H1 (cell line): ENCODE results near the gene FBLN5. TPM values are rescaled to one million over a fixed set of nuclear protein-coding genes. Genes with fewer than 3 reads are reported as not detected.
"Not testable (repeated sequence)": the region's sequence is repeated elsewhere in the genome, so short reads cannot be mapped to it uniquely, and the experiment has no call there.

ENCODE experiments used
- CTCF ChIA-PET: fragments of 300-600 bp; sonication (Branson Sonifier 250); formaldehyde crosslinking; loops from one replicate; lab custom pipeline; 2021; ENCODE audit not compliant: partially characterized antibody; lab: Charles Lee
- POLR2A ChIA-PET: fragments of 300-600 bp; sonication (Branson Sonifier 250); formaldehyde crosslinking; loops from one replicate; lab custom pipeline; 2021; ENCODE audit warnings: inconsistent platforms; ENCODE audit not compliant: partially characterized antibody; lab: Charles Lee
- DNase-seq, 2 experiments: peaks; one replicate each; pipeline versions ENCODE4 v3.0.0 to v3.0.0-alpha.2; 2010 to 2022; ENCODE audit warnings: low spot score in 2 of 2, low read depth in 1 of 2, mixed read lengths in 1 of 2
- FAIRE-seq: peaks from 2 replicates; lab custom pipeline; 2011; peaks lifted over from hg19 to GRCh38; lab: Jason Lieb, UNC
- H2AFZ ChIP-seq: 2 replicates; pipeline ENCODE4 v1.8.1; 2012; ENCODE audit warnings: low read length, inconsistent platforms
- H2AK5ac ChIP-seq: 2 replicates; pipeline ENCODE4 v1.6.1; 2013; ENCODE audit warnings: low read depth, low read length
- H2BK120ac ChIP-seq: replicated peaks from 2 replicates; pipeline ENCODE3; 2013; ENCODE audit warnings: low read depth, low read length, inconsistent platforms
- H2BK12ac ChIP-seq: 2 replicates; pipeline ENCODE4 v1.6.1; 2013; ENCODE audit warnings: low read depth, low read length
- H2BK15ac ChIP-seq: 2 replicates; pipeline ENCODE4 v1.6.1; 2013; ENCODE audit warnings: low read length
- H2BK20ac ChIP-seq: 2 replicates; pipeline ENCODE4 v1.6.1; 2013; ENCODE audit warnings: low read length
- H2BK5ac ChIP-seq: 2 replicates; pipeline ENCODE4 v1.6.1; 2013; ENCODE audit warnings: low read depth, low read length
- H3K14ac ChIP-seq: 2 replicates; pipeline ENCODE4 v1.6.1; 2013; ENCODE audit warnings: inconsistent platforms; ENCODE audit not compliant: insufficient read length
- H3K18ac ChIP-seq: 2 replicates; pipeline ENCODE4 v1.6.1; 2013; ENCODE audit warnings: low read length; ENCODE audit errors: extremely low read depth
- H3K23ac ChIP-seq: 2 replicates; pipeline ENCODE4 v1.6.1; 2013; ENCODE audit warnings: inconsistent platforms; ENCODE audit not compliant: insufficient read length
- H3K23me2 ChIP-seq: 2 replicates; pipeline ENCODE4 v1.6.1; 2013; ENCODE audit warnings: low read depth, low read length
- H3K27ac ChIP-seq: 2 replicates; pipeline ENCODE4 v1.6.1; 2011; ENCODE audit warnings: low read depth, low read length, inconsistent platforms
- H3K27me3 ChIP-seq, 4 experiments: replicated peaks in 1 of 4; 1 replicate in 1 of 4; 2 replicates in 3 of 4; pipeline versions ENCODE4 v1.6.1 to v1.8.1; 2011 to 2013; ENCODE audit warnings: low read length in 3 of 4, mild to moderate bottlenecking in 3 of 4, inconsistent platforms in 2 of 4, mixed read lengths in 2 of 4, moderate library complexity in 1 of 4; ENCODE audit not compliant: control insufficient read depth in 3 of 4, insufficient read depth in 3 of 4; ENCODE audit errors: extremely low read depth in 1 of 4
- H3K36me3 ChIP-seq, 4 experiments: 2 replicates each; pipeline versions ENCODE4 v1.6.1 to v1.8.1; 2011 to 2013; ENCODE audit warnings: mild to moderate bottlenecking in 4 of 4, low read length in 3 of 4, moderate library complexity in 2 of 4, control low read depth in 1 of 4, inconsistent platforms in 1 of 4; ENCODE audit not compliant: insufficient read depth in 4 of 4, control insufficient read depth in 2 of 4
- H3K4ac ChIP-seq: replicated peaks from 2 replicates; pipeline ENCODE3; 2013; ENCODE audit warnings: low read length, low read depth, mixed read lengths, inconsistent platforms; ENCODE audit not compliant: insufficient read length
- H3K4me1 ChIP-seq, 4 experiments: replicated peaks in 1 of 4; 1 replicate in 1 of 4; 2 replicates in 3 of 4; pipeline versions ENCODE4 v1.6.1 to v1.8.1; 2011 to 2013; ENCODE audit warnings: low read length in 3 of 4, inconsistent platforms in 2 of 4, mixed read lengths in 1 of 4; ENCODE audit not compliant: insufficient read depth in 4 of 4, control insufficient read depth in 3 of 4
- H3K4me2 ChIP-seq, 2 experiments: 2 replicates each; pipeline versions ENCODE4 v1.6.1 to v1.8.1; 2011 to 2013; ENCODE audit warnings: low read depth in 2 of 2, low read length in 2 of 2, control low read depth in 1 of 2, inconsistent platforms in 1 of 2, mild to moderate bottlenecking in 1 of 2; ENCODE audit not compliant: insufficient read depth in 1 of 2
- H3K4me3 ChIP-seq, 4 experiments: fragments of 200-600, 300-600 bp in 1 of 4; sonication (generic), shearing (Covaris generic), sonication (Bioruptor Twin) in 1 of 4; 2 replicates each; pipeline versions ENCODE4 v1.5.1 to v1.8.1; 2011 to 2016; ENCODE audit warnings: low read length in 4 of 4, low read depth in 3 of 4, control low read depth in 2 of 4, inconsistent platforms in 2 of 4, mild to moderate bottlenecking in 2 of 4, mixed read lengths in 1 of 4, moderate library complexity in 1 of 4; ENCODE audit not compliant: insufficient read depth in 2 of 4; ENCODE audit errors: extremely low read depth in 1 of 4
- H3K56ac ChIP-seq: replicated peaks from 2 replicates; pipeline ENCODE3; 2013; ENCODE audit warnings: low read depth, mild to moderate bottlenecking, mixed read lengths, low read length, inconsistent platforms; ENCODE audit not compliant: insufficient read length
- H3K79me1 ChIP-seq: 2 replicates; pipeline ENCODE4 v1.6.1; 2013; ENCODE audit warnings: low read depth, low read length, control low read depth
- H3K79me2 ChIP-seq, 2 experiments: 2 replicates each; pipeline versions ENCODE4 v1.6.1 to v1.8.1; 2012 to 2013; ENCODE audit warnings: low read length in 2 of 2, mild to moderate bottlenecking in 2 of 2, inconsistent platforms in 1 of 2; ENCODE audit not compliant: insufficient read depth in 2 of 2, control insufficient read depth in 1 of 2
- H3K9ac ChIP-seq, 4 experiments: replicated peaks in 1 of 4; 1 replicate in 1 of 4; 2 replicates in 3 of 4; pipeline versions ENCODE4 v1.6.1 to v1.8.1; 2011 to 2013; ENCODE audit warnings: low read depth in 3 of 4, low read length in 3 of 4, control low read depth in 2 of 4, mild to moderate bottlenecking in 2 of 4, moderate library complexity in 2 of 4, inconsistent platforms in 1 of 4; ENCODE audit errors: extremely low read depth in 1 of 4
- H3K9me3 ChIP-seq, 2 experiments: 2 replicates each; pipeline versions ENCODE4 v1.6.1 to v1.8.1; 2012 to 2013; ENCODE audit warnings: mild to moderate bottlenecking in 2 of 2, moderate library complexity in 2 of 2, control low read depth in 1 of 2, inconsistent platforms in 1 of 2, low read depth in 1 of 2, low read length in 1 of 2, mixed read lengths in 1 of 2; ENCODE audit not compliant: insufficient read depth in 2 of 2
- H4K20me1 ChIP-seq, 2 experiments: replicated peaks in 1 of 2; 2 replicates each; pipeline versions ENCODE3 to v1.8.1; 2011 to 2013; ENCODE audit warnings: inconsistent platforms in 2 of 2, low read length in 2 of 2, mild to moderate bottlenecking in 1 of 2; ENCODE audit not compliant: insufficient read depth in 2 of 2, control insufficient read depth in 1 of 2
- H4K5ac ChIP-seq: 2 replicates; pipeline ENCODE4 v1.6.1; 2013; ENCODE audit warnings: low read length, low read depth, mixed read lengths, inconsistent platforms; ENCODE audit not compliant: insufficient read length
- H4K8ac ChIP-seq: 2 replicates; pipeline ENCODE4 v1.8.0; 2013; ENCODE audit warnings: mild to moderate bottlenecking, moderate library complexity, low read length, inconsistent platforms; ENCODE audit not compliant: insufficient read depth; ENCODE audit errors: extremely low read depth
- H4K91ac ChIP-seq: replicated peaks from 2 replicates; pipeline ENCODE3; 2013; ENCODE audit warnings: low read length, mixed read lengths, inconsistent platforms; ENCODE audit not compliant: insufficient read length
- BACH1 ChIP-seq: IDR thresholded peaks from 2 replicates; pipeline ENCODE4 v1.6.1; 2012; ENCODE audit warnings: low read length, improper control_type of control experiment
- CHD1 ChIP-seq: IDR thresholded peaks from 2 replicates; pipeline ENCODE4 v1.6.1; 2012; ENCODE audit warnings: low read depth, low read length, improper control_type of control experiment
- FOSL1 ChIP-seq: IDR thresholded peaks from 2 replicates; pipeline ENCODE4 v1.6.1; 2011; ENCODE audit warnings: mild to moderate bottlenecking, low read depth, low read length, moderate library complexity; ENCODE audit not compliant: insufficient read depth
- RNF2 ChIP-seq: fragments of 200-900, 300-1000 bp; sonication (generic); IDR thresholded peaks from 2 replicates; pipeline ENCODE4 v1.7.1; 2016; ENCODE audit warnings: borderline replicate concordance, low read depth, mild to moderate bottlenecking, antibody characterized with exemption, low read length; ENCODE audit not compliant: poor library complexity, severe bottlenecking; ENCODE audit errors: missing control alignments
- SP4 ChIP-seq: IDR thresholded peaks from 2 replicates; pipeline ENCODE4 v1.6.1; 2012; ENCODE audit warnings: low read length, inconsistent platforms
- SUZ12 ChIP-seq: fragments of 200-600 bp; sonication (generic); IDR thresholded peaks from 2 replicates; pipeline ENCODE4 v1.6.1; 2012; ENCODE audit warnings: mild to moderate bottlenecking, inconsistent platforms, low read length, moderate library complexity, mixed read lengths
- TAF1 ChIP-seq: IDR thresholded peaks from 2 replicates; pipeline ENCODE4 v1.6.1; 2011; ENCODE audit warnings: mild to moderate bottlenecking, low read depth, low read length
- ZNF274 ChIP-seq: IDR thresholded peaks from 2 replicates; pipeline ENCODE4 v1.7.0; 2012; ENCODE audit warnings: low read length, borderline replicate concordance; ENCODE audit errors: extremely low read depth
- WGBS, 2 experiments: shearing (Covaris generic) in 1 of 2; methylation state at CpG; one replicate each; pipeline versions ENCODE4 v1.1.6 to v1.1.7; 2013 to 2015; ENCODE audit warnings: low lambda C conversion rate in 2 of 2, mixed read lengths in 2 of 2, inconsistent platforms in 1 of 2, low coverage in 1 of 2, missing lambda C conversion rate in 1 of 2; ENCODE audit not compliant: insufficient replicate concordance in 2 of 2, insufficient coverage in 1 of 2, insufficient read length in 1 of 2; ENCODE audit errors: extremely low coverage in 1 of 2, missing lambda C conversion rate in 1 of 2; 5-methylcytosine and 5-hydroxymethylcytosine counted together
- polyA plus RNA-seq, 7 experiments: library from polyadenylated mRNA; depleted of rRNA in 3 of 7; stranded (reverse) in 5 of 7; unstranded in 2 of 7; fragments of >200 nt in 5 of 7; fragments of 200-250 nt in 2 of 7; gene quantifications; 1 replicate in 5 of 7; 2 replicates in 1 of 7; 4 replicates in 1 of 7; pipeline versions ENCODE4 v1.2.1 to v1.2.3, GENCODE V29; 2011 to 2013; ENCODE audit warnings: missing spikeins in 2 of 7, mixed read lengths in 2 of 7
- total RNA-seq: library from RNA; stranded (reverse); fragmentation: NEBNext Ultra II Directional; extraction: Animal tissue kit (Norgen Biotek cat#: 25700); gene quantifications from 2 replicates; pipeline ENCODE4 v1.2.1, GENCODE V29; 2021

FBLN5 gene
- total and polyA plus RNA-seq, 2 of the 8 experiments (the other 6 are each of a cell fraction or from before 2014, with no cell fraction given) = 0.88 to 3.5 TPM

DNA sequence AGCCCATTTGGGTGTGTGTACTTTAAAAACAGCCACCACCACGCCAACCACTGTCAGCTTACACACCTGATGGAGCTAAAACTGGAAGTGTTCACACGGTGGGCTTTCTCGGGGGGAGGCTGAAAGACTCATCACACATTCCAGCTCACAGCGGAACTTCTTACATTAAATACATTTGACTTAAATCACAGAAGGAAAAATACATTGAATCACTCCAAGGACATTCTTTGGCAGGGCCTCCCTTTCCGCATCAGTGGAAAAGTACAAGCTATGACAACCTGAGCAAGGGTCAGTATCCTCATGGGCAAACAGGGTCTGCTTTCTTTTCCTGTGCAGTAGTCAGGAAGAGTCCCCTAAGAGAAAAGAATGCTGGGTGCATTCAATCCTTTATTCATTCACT is 49.1 kb downstream of the FBLN5 start (continued):
- no peak for TF ChIP-seq BACH1
- no peak for TF ChIP-seq SP4
- no peak for TF ChIP-seq FOSL1
- no peak for TF ChIP-seq RNF2
- TF ChIP-seq ZNF274 = no peak
- TF ChIP-seq TAF1 = no peak
- no peak for TF ChIP-seq CHD1
- no peak for TF ChIP-seq SUZ12

DNA sequence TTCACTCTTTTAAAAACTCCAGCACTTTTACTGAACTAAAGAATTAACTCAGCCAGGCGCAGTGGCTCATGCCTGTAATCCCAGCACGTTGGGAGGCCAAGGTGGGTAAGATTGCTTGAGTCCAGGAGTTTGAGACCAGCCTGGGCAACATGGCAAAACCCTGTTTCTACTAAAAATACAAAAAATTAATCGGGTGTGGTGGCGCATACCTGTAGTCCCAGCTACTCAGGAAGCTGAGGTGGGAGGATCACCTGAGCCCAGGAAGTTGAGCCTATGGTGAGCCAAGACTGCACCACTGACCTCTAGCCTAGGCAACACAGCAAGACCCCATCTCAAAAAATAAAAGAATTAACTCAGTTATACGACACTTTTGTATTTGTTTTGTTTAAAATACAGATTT is 49.8 kb downstream of the FBLN5 start:
- H3K9ac ChIP-seq, H3K79me1 ChIP-seq, H2BK12ac ChIP-seq, H3K23me2 ChIP-seq, H3K36me3 ChIP-seq, H2BK120ac ChIP-seq, DNase-seq, H3K27me3 ChIP-seq, FAIRE-seq, H3K14ac ChIP-seq, H4K91ac ChIP-seq, H3K4me3 ChIP-seq, H3K79me2 ChIP-seq, H2AK5ac ChIP-seq, H3K23ac ChIP-seq, H3K56ac ChIP-seq, H4K20me1 ChIP-seq, H3K18ac ChIP-seq, H2BK5ac ChIP-seq, H4K5ac ChIP-seq, H2BK20ac ChIP-seq, H2AFZ ChIP-seq, H4K8ac ChIP-seq, H3K4ac ChIP-seq, H3K4me1 ChIP-seq, H3K4me2 ChIP-seq, H3K9me3 ChIP-seq, H2BK15ac ChIP-seq, H3K27ac ChIP-seq: not testable (repeated sequence)
- WGBS, 2 experiments = 86% methylated on average over 5 of the region's 5 CpGs; no CpG with 5 or more reads in 1 of the 2 experiments
- ChIA-PET CTCF (interaction anchor here (0.9 to 2.2 kb wide), 4 partner anchors 11 to 99 kb away, joined by 3 to 8 read pairs (median 6); no protein-coding TSS in a partner anchor), POLR2A (interaction anchor here (1.2 kb wide), 1 partner anchor 13 kb away, joined by 3 read pairs; no protein-coding TSS in a partner anchor)
